Measurements from ENCODE around the gene SIPA1.

DNA sequence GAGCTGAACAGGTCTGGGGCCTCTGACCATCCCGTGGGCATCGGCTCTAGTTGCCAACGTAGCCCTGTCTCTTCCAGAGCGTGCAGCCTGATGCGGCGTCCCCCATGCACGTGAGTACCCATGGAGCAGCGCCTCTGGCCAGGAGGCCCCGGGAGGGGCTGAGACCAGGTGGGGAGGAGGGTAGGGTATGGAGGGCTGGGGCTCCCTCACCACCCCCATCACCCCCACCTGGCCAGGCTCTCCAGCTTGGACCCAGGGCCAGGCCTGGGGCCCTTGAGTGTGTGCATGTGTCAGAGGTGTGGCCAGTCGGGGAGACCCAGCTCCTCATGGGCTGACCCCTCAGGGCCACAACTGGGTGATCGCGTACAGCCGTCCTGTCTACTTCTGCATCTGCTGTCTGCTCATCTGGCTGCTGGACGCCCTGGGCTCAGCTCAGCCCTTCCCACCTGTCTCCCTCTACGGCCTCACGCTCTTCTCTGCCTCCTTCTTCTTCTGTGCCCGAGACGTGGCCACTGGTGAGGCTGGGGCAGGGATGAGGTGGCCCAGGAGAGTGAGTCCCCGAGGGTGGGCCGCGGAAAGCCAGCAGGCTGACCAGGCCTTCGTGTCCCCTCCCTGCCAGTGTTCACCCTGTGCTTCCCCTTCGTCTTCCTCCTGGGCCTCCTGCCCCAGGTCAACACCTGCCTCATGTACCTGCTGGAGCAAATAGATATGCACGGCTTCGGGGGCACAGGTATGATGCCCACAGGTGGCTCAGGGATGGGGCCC is 13.9 kb upstream of the SIPA1 start:
- no peak for TF ChIP-seq POLR2A (IDR thresholded peaks at IDR 0.05; ENCODE audit: low read depth)
- TF ChIP-seq, protein P1, sequence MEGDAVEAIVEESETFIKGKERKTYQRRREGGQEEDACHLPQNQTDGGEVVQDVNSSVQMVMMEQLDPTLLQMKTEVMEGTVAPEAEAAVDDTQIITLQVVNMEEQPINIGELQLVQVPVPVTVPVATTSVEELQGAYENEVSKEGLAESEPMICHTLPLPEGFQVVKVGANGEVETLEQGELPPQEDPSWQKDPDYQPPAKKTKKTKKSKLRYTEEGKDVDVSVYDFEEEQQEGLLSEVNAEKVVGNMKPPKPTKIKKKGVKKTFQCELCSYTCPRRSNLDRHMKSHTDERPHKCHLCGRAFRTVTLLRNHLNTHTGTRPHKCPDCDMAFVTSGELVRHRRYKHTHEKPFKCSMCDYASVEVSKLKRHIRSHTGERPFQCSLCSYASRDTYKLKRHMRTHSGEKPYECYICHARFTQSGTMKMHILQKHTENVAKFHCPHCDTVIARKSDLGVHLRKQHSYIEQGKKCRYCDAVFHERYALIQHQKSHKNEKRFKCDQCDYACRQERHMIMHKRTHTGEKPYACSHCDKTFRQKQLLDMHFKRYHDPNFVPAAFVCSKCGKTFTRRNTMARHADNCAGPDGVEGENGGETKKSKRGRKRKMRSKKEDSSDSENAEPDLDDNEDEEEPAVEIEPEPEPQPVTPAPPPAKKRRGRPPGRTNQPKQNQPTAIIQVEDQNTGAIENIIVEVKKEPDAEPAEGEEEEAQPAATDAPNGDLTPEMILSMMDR (IDR thresholded peaks at IDR 0.05), result no peak
- TF ChIP-seq EP300 (IDR thresholded peaks at IDR 0.05), result no peak
